ENCODE results near the gene SLC29A3.

SLC29A3 gene

GRCh38 chr10:71406878-71407277, 87.8 kb downstream of the SLC29A3 start:
- DNase-seq, result no peak

GRCh38 chr10:71408436-71409225, 89.6 kb downstream of the SLC29A3 start:
- DNase-seq, result no peak

GRCh38 chr10:71409516-71410104, 90.6 kb downstream of the SLC29A3 start:
- DNase-seq, result no peak

Data from anterior cingulate cortex (tissue), 58 donors.